ELF-1 (cell line): Measurements from ENCODE around the gene AMDHD1.
"Not testable (repeated sequence)": the region's sequence is repeated elsewhere in the genome, so short reads cannot be mapped to it uniquely, and the experiment has no call there.

Experiments
- DNase-seq: peaks from one replicate; pipeline ENCODE4 v3.0.0-alpha.2; 2016; ENCODE audit warnings: low read depth, low spot score

AMDHD1 gene

DNA sequence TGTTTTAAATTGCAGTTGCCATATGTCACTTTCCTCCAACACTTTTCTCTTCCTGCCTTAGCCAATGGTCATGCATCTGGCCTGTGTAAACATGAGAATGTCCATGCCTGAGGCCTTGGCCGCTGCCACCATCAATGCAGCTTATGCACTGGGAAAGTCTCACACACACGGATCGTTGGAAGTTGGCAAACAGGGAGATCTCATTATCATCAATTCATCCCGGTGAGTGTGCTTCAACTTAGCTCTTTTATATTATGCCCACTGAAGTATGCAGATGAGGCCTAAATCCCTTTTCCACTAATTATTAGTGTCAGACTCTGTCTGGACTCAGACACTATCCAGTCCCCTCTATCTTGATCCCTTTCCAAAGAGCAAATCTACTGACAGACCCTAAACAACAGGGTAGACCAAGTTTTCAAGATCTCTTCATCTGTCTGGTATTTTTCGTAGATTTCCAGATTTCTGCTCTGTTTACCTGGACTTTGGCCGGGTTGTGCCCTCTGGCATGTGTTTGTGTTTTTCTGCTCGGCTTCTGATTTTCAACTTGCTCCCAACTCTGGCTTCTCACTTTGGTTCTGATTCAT, 23.2 kb downstream of the AMDHD1 start:
- DNase-seq, result no peak

DNA sequence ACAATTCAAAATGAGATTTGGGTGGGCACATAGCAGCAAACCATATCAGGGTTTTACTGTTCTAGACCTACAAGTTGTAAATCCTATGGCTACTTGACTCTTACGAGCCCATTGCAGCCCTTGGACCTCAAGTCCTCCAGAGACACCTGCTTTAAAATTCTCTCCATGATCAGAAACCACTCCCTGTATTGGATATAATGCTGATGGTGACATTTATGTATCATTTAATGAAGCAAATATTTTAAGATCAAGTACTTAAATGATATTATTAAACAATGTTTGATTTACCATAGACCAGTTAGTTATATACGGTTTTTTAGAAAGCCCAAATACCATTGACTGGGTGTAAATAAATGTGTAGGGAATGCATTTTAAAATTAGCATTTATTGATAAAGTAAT, 24.2 kb downstream of the AMDHD1 start:
- no peak for DNase-seq

DNA sequence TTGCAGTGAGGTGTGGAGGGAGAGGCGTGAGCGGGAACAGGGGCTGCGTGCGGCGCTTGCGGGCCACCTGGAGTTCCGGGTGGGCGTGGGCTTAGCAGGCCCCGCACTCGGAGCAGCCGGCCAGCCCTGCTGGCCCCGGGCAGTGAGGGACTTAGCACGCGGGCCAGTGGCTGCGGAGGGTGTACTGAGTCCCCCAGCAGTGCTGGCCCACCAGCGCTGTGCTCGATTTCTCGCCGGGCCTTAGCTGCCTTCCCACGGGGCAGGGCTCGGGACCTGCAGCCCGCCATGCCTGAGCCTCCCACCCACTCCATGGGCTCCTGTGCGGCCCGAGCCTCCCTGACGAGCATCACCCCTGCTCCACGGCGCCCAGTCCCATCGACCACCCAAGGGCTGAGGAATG, 26.0 kb downstream of the AMDHD1 start:
- DNase-seq, result not testable (repeated sequence)

GRCh38 chr12:95970905-95971304, 27.8 kb downstream of the AMDHD1 start:
- DNase-seq, result peak; percentile 92

- no peak for DNase-seq
Observed at GRCh38 chr12:95972832-95973456, 29.8 kb downstream of the AMDHD1 start.

- DNase-seq, result no peak
Observed at GRCh38 chr12:95974358-95974757, 31.2 kb downstream of the AMDHD1 start.

- DNase-seq, result no peak
Observed at GRCh38 chr12:95975491-95975890, 32.4 kb downstream of the AMDHD1 start.

- no peak for DNase-seq
Observed at GRCh38 chr12:95976416-95976832, 33.3 kb downstream of the AMDHD1 start.

DNA sequence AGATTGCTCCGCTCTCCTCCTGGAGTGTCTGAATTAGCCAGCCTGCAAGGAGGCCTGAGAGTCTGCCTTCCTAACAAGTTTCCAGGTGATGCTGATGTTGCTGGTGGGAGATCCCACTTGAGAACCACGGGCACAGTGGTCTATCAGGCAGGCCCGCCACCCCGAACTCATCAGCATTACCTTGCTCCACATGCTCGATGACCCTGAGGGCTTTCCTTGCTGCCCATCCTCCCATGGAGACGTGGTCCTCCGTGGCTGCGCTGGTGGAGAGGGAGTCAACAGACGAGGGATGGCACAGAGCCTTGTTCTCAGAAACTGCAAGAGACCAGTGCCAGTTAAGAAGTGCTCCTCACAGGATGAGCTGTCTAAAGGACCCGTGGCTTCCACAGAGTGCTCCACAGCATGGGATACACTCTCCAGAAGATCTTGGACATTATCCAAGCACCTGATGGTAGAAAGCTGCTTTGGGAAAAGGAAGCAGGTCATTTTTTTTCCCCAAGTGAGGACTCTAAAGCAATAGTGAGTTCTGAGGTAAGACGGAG, 34.7 kb downstream of the AMDHD1 start:
- DNase-seq, result no peak

- DNase-seq, result no peak
Observed at GRCh38 chr12:95978351-95978750, 35.2 kb downstream of the AMDHD1 start.

DNA sequence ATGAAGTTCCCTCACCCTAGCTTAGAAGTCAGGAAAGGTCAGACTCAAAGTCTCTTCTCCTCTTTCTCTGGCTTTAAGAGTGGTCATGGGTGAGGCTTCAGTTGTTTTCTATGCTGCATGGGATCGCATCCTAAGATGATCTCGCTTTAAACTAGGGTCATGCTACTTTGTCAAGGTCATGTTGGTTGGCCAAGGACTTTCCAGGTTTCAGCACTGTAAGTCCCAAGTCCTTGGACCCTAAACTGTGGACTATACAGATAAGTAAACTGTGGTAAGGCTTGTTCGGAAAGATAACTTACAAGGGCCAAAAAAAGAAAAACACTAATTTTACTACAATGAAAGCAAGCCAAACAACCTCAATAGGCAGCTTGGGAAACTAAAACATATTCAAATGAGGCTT, 35.6 kb downstream of the AMDHD1 start:
- no peak for DNase-seq

DNA sequence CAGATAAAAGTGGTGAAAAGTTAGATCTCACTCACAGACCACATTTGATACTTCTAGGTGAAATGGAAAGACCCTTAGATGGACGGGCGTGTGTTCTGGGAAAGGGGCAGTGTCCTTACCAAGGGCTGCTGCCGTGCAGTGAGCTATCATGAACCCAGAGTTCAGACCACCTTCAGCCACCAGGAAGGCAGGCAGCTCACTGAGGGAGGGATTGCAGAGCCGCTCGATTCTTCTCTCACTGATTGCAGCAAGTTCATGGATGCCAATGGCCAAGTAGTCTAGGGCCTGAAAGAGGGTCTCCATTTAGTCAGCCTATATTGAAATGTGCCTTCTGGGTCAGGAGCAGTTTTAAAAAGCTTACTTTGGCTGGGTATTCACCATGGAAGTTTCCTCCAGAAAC, 37.3 kb downstream of the AMDHD1 start:
- no peak for DNase-seq

- no peak for DNase-seq
Observed at GRCh38 chr12:95982602-95983001, 39.5 kb downstream of the AMDHD1 start.

- DNase-seq, result no peak
Observed at GRCh38 chr12:95984682-95985081, 41.6 kb downstream of the AMDHD1 start.

GRCh38 chr12:95986635-95987570, 43.8 kb downstream of the AMDHD1 start:
- DNase-seq, result peak; percentile 36

DNA sequence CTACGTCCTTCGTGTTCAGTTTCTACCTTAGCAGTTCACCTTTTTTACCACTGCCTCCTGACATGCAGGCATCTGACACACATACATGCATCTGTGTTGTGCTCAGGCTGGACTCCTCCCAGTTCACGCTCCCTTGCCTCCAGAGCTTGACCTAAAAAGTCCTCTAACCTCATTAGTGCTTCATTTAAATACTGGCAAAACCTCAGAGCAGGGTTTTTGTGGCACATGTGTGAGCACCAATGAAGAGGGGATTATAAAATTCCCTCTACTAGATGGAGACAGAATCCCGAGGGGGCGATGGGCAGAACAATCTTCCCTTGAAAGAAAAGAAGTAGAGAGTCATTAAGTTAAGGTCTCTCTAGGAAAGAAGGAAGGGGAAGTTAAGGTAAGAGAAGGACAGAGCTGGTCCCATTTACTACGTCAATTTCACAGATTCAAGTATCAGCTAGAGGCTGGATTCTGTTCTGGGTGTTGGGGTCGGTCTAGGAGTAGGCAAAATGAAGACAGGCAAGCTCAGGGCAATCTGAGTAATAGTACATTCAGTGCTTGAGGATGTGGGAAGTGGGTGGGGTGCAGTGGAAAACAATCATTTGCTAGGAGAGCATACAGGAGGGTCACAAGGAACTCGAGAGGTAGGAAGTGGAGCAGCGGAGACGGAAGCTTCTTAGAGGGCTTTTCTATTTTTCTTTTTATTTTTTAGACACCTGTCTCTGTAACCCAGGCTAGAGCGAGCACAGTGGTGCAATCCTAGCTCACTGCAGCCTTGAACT, 45.6 kb downstream of the AMDHD1 start:
- DNase-seq, result no peak

- no peak for DNase-seq
Observed at GRCh38 chr12:95989504-95990123, 46.5 kb downstream of the AMDHD1 start.

- DNase-seq, result no peak
Observed at GRCh38 chr12:95990136-95990535, 47.0 kb downstream of the AMDHD1 start.

DNA sequence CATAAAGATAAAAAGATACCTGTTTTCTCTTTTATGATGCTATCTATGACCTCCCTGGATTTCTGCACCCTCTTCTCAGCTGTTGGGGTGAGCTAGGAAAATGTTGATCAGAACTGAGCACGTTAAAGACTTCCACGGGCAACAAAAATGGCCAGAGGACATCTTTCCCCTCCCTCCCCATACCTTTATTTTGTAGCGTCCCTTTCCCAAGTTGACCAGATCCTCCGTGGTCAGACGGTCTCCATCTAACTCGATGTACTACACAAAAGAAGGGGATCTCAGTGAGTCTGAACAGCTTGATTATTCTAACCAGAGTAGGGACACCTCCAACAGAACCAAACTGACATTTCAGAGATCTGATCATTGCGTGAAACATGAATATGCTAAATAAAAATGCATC, 50.8 kb downstream of the AMDHD1 start:
- no peak for DNase-seq

GRCh38 chr12:95994476-95994875, 51.3 kb downstream of the AMDHD1 start:
- DNase-seq, result no peak
